Liver (tissue), 9 donors: Measurements from ENCODE around the gene SOCS4. TPM values are rescaled to one million over a fixed set of nuclear protein-coding genes. Genes with fewer than 3 reads are reported as not detected.
A peak's percentile ranks its signal among the peaks of the same experiment; 100 is the strongest.

Experiments used
- DNase-seq: peaks from one replicate; pipeline ENCODE4 v3.0.0-alpha.2; 2017; ENCODE audit warnings: low spot score
- H3K27ac ChIP-seq, 2 donors: one replicate each; pipeline ENCODE4 v1.7.0; 2013; ENCODE audit warnings: inconsistent platforms in 2 of 2, low read length in 2 of 2, control low read depth in 1 of 2, low read depth in 1 of 2, mild to moderate bottlenecking in 1 of 2
- H3K27me3 ChIP-seq, 4 donors: one replicate each; pipeline versions ENCODE4 v1.6.1 to v1.7.0; 2013; ENCODE audit warnings: low read length in 3 of 4, inconsistent platforms in 1 of 4, mild to moderate bottlenecking in 1 of 4, moderate library complexity in 1 of 4; ENCODE audit not compliant: control insufficient read depth in 4 of 4, insufficient read depth in 4 of 4
- H3K36me3 ChIP-seq, 4 donors: one replicate each; pipeline versions ENCODE4 v1.6.1 to v1.7.0; 2013; ENCODE audit warnings: low read length in 3 of 4, mild to moderate bottlenecking in 3 of 4, low read depth in 1 of 4, moderate library complexity in 1 of 4; ENCODE audit not compliant: control insufficient read depth in 4 of 4, insufficient read depth in 3 of 4
- H3K4me1 ChIP-seq, 4 donors: one replicate each; pipeline versions ENCODE4 v1.6.1 to v1.7.0; 2013; ENCODE audit warnings: low read length in 3 of 4, mild to moderate bottlenecking in 3 of 4, moderate library complexity in 1 of 4; ENCODE audit not compliant: control insufficient read depth in 4 of 4, insufficient read depth in 4 of 4
- H3K4me3 ChIP-seq, 3 donors: one replicate each; pipeline versions ENCODE4 v1.6.1 to v1.7.0; 2013; ENCODE audit warnings: low read length in 3 of 3, control low read depth in 1 of 3, low read depth in 1 of 3, mild to moderate bottlenecking in 1 of 3
- H3K9ac ChIP-seq, 2 donors: one replicate each; pipeline ENCODE4 v1.7.0; 2013; ENCODE audit warnings: low read length in 2 of 2, mild to moderate bottlenecking in 2 of 2, moderate library complexity in 2 of 2, control low read depth in 1 of 2, low read depth in 1 of 2
- H3K9me3 ChIP-seq, 4 donors: one replicate each; pipeline versions ENCODE4 v1.6.1 to v1.7.0; 2013; ENCODE audit warnings: low read length in 3 of 4; ENCODE audit not compliant: control insufficient read depth in 4 of 4
- EGR1 ChIP-seq, 2 donors: IDR thresholded peaks; 2 replicates each; pipeline ENCODE4 v1.6.1; 2016 to 2018; ENCODE audit warnings: antibody characterized with exemption in 2 of 2, low read depth in 2 of 2
- FOXA1 ChIP-seq: IDR thresholded peaks from 2 replicates; pipeline ENCODE4 v1.6.1; 2016; ENCODE audit warnings: antibody characterized with exemption
- FOXA2 ChIP-seq: IDR thresholded peaks from 2 replicates; pipeline ENCODE4 v1.6.1; 2016; ENCODE audit warnings: antibody characterized with exemption
- HNF4A ChIP-seq, 2 donors: conservative IDR thresholded peaks; 2 replicates each; pipeline ENCODE4 v1.6.1; 2016; ENCODE audit warnings: antibody characterized with exemption in 2 of 2, mild to moderate bottlenecking in 2 of 2
- HNF4G ChIP-seq: IDR thresholded peaks from 2 replicates; pipeline ENCODE4 v1.6.1; 2016; ENCODE audit warnings: antibody characterized with exemption
- NR2F2 ChIP-seq: IDR thresholded peaks from 2 replicates; pipeline ENCODE4 v1.6.1; 2016; ENCODE audit warnings: antibody characterized with exemption
- RAD21 ChIP-seq, 2 donors: IDR thresholded peaks; 2 replicates each; pipeline ENCODE4 v1.6.1; 2016; ENCODE audit warnings: antibody characterized with exemption in 2 of 2, mild to moderate bottlenecking in 2 of 2
- RXRA ChIP-seq, 2 donors: IDR thresholded peaks; 2 replicates each; pipeline ENCODE4 v1.6.1; 2017 to 2018; ENCODE audit warnings: antibody characterized with exemption in 2 of 2, mild to moderate bottlenecking in 1 of 2
- SP1 ChIP-seq: IDR thresholded peaks from 2 replicates; pipeline ENCODE4 v1.6.1; 2018; ENCODE audit warnings: antibody characterized with exemption, mild to moderate bottlenecking
- TAF1 ChIP-seq: conservative IDR thresholded peaks from 2 replicates; pipeline ENCODE4 v1.6.1; 2016; ENCODE audit warnings: antibody characterized with exemption, mild to moderate bottlenecking
- YY1 ChIP-seq: IDR thresholded peaks from 2 replicates; pipeline ENCODE4 v1.6.1; 2016; ENCODE audit warnings: antibody characterized with exemption, mild to moderate bottlenecking
- WGBS: extraction: QIAGEN DNeasy Blood & Tissue Kit; methylation state at CpG from one replicate; pipeline ENCODE4 v1.1.7; 2013; 5-methylcytosine and 5-hydroxymethylcytosine counted together
- polyA plus RNA-seq, 2 donors: library from polyadenylated mRNA; stranded (reverse) in 1 of 2; unstranded in 1 of 2; fragments of 200-250 nt in 1 of 2; fragments of >200 nt in 1 of 2; fragmentation: Nextera tagmentation in 1 of 2; extraction: Ambion mirVana in 1 of 2; gene quantifications; one replicate each; pipeline versions ENCODE4 v1.2.1 to v1.2.3, GENCODE V29; 2013 to 2015
- total RNA-seq, 2 donors: library from RNA; depleted of rRNA; stranded (reverse); fragments of >200 nt; gene quantifications; one replicate each; pipeline ENCODE4 v1.2.3, GENCODE V29; 2014
- TF ChIP-seq, protein P1 (sequence below): IDR thresholded peaks from 2 replicates; pipeline ENCODE4 v1.6.1; 2016; ENCODE audit warnings: antibody characterized with exemption
- TF ChIP-seq, protein P2 (sequence below): IDR thresholded peaks from 2 replicates; pipeline ENCODE4 v1.6.1; 2016; ENCODE audit warnings: antibody characterized with exemption
- TF ChIP-seq, protein P3 (sequence below): fragments of 150-350 bp; IDR thresholded peaks from 2 replicates; pipeline ENCODE4 v1.5.1; 2017; ENCODE audit warnings: improper control_type of control experiment, low read depth, low read length; ENCODE audit not compliant: missing input control
- TF ChIP-seq, protein P4 (sequence below): IDR thresholded peaks from 2 replicates; pipeline ENCODE4 v1.6.1; 2016; ENCODE audit warnings: antibody characterized with exemption
- TF ChIP-seq, protein P5 (sequence below): IDR thresholded peaks from 2 replicates; pipeline ENCODE4 v1.6.1; 2016; ENCODE audit warnings: antibody characterized with exemption, mild to moderate bottlenecking
- donor health status: healthy.
- donor health status: healthy.
- donor health status: healthy.
- donor health status: healthy.
- donor health status: healthy.

Gene SOCS4
- total and polyA plus RNA-seq, 4 donors, result 2.2 to 7.4 (median 6.0) TPM

DNA sequence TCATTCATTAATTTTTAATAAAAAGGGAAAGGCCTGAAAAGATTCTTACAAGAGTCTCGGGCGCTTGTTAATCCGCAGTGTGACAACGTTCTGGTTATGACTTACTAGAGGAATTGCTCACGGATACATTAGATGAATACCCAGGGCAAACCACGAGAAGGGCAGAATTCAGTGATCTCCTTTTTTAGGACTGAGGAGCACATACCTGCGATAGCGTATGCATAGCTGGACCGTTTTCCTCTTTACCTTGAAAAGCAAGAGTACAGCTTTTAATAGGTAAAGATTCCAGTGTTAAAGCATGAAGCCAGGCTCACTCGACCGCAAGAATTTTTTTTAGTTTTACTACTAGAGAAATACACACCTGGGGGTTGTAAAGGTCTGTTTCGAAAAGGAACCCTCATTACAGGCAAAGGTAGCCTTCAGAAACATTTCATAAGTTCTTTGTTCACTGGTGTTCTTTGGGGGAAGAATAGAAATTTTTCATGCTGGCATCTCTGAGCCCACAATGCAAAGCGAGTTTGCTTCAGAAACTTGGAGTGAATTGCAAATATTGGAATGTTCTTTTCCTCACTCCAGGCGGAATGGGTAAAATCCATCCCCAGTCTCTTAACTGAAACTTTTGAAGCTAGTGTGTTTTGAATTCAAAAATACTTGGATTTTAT is 25.4 kb downstream of the SOCS4 start:
- peaks cover 8 to 17% (median 14%) of the 10 kb centered on the region in 4 donors for H3K4me1 ChIP-seq
- peak overlapping the region; percentile 97 to 100 for H3K27ac ChIP-seq
- no peak for TF ChIP-seq FOXA2
- no peak for TF ChIP-seq NR2F2
- TF ChIP-seq, protein P1, sequence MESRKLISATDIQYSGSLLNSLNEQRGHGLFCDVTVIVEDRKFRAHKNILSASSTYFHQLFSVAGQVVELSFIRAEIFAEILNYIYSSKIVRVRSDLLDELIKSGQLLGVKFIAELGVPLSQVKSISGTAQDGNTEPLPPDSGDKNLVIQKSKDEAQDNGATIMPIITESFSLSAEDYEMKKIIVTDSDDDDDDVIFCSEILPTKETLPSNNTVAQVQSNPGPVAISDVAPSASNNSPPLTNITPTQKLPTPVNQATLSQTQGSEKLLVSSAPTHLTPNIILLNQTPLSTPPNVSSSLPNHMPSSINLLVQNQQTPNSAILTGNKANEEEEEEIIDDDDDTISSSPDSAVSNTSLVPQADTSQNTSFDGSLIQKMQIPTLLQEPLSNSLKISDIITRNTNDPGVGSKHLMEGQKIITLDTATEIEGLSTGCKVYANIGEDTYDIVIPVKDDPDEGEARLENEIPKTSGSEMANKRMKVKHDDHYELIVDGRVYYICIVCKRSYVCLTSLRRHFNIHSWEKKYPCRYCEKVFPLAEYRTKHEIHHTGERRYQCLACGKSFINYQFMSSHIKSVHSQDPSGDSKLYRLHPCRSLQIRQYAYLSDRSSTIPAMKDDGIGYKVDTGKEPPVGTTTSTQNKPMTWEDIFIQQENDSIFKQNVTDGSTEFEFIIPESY, result no peak
- no peak for TF ChIP-seq TAF1
- TF ChIP-seq, protein P2, sequence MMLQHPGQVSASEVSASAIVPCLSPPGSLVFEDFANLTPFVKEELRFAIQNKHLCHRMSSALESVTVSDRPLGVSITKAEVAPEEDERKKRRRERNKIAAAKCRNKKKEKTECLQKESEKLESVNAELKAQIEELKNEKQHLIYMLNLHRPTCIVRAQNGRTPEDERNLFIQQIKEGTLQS, result no peak
- H3K27me3 ChIP-seq, result no peaks in the 10 kb centered on the region
- H3K9ac ChIP-seq, result peak overlapping the region; percentile 88 to 100
- H3K9me3 ChIP-seq, result no peaks in the 10 kb centered on the region
- peak overlapping the region; percentile 76 to 96 (median 92) for H3K4me3 ChIP-seq
- H3K36me3 ChIP-seq, result peaks cover 0 to 4% (median 1%) of the 10 kb centered on the region in 4 donors
- 5% methylated on average over 14 of the region's 14 CpGs for WGBS
- DNase-seq, result no peak

DNA sequence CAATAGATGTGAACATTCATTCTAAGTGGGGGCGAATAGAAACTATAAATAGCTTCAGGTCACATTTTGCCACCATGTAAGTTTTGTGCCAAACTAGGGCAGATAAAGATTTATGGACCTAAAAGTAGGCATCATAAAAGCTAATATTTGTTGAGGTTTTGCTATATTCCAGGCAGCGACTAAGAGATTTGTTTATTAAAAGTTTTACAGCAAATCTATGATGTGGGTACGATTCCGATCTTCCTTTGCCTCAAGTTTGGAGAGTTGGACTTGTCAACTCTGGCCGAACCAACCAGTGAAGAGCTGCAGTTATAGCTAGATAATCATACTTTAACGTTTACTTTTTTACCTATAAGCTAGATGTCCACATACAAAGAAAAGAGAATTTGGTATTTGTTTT is 26.0 kb downstream of the SOCS4 start:
- no peaks in the 10 kb centered on the region for H3K9me3 ChIP-seq
- 70% methylated on average over 6 of the region's 6 CpGs for WGBS
- peaks cover 8 to 17% (median 14%) of the 10 kb centered on the region in 4 donors for H3K4me1 ChIP-seq
- DNase-seq, result no peak
- H3K27ac ChIP-seq, result peak overlapping the region; percentile 11 to 100
- H3K4me3 ChIP-seq, result peak overlapping the region in 1 of 3 donors; percentile 92
- TF ChIP-seq RXRA (IDR thresholded peaks at IDR 0.05) (no peak), YY1 (no peak), SP1 (no peak), NR2F2 (no peak), RAD21 (IDR thresholded peaks at IDR 0.05) (no peak), TAF1 (no peak), HNF4A (conservative IDR thresholded peaks at IDR 0.05) (no peak), FOXA2 (no peak), EGR1 (IDR thresholded peaks at IDR 0.05; ENCODE audit: low read depth in 2 of 2) (no peak), HNF4G (no peak), FOXA1 (no peak)
- TF ChIP-seq, protein P2, result no peak
- TF ChIP-seq, protein P3, sequence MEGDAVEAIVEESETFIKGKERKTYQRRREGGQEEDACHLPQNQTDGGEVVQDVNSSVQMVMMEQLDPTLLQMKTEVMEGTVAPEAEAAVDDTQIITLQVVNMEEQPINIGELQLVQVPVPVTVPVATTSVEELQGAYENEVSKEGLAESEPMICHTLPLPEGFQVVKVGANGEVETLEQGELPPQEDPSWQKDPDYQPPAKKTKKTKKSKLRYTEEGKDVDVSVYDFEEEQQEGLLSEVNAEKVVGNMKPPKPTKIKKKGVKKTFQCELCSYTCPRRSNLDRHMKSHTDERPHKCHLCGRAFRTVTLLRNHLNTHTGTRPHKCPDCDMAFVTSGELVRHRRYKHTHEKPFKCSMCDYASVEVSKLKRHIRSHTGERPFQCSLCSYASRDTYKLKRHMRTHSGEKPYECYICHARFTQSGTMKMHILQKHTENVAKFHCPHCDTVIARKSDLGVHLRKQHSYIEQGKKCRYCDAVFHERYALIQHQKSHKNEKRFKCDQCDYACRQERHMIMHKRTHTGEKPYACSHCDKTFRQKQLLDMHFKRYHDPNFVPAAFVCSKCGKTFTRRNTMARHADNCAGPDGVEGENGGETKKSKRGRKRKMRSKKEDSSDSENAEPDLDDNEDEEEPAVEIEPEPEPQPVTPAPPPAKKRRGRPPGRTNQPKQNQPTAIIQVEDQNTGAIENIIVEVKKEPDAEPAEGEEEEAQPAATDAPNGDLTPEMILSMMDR, result no peak
- TF ChIP-seq, protein P4, sequence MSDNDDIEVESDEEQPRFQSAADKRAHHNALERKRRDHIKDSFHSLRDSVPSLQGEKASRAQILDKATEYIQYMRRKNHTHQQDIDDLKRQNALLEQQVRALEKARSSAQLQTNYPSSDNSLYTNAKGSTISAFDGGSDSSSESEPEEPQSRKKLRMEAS, result no peak
- TF ChIP-seq, protein P5, sequence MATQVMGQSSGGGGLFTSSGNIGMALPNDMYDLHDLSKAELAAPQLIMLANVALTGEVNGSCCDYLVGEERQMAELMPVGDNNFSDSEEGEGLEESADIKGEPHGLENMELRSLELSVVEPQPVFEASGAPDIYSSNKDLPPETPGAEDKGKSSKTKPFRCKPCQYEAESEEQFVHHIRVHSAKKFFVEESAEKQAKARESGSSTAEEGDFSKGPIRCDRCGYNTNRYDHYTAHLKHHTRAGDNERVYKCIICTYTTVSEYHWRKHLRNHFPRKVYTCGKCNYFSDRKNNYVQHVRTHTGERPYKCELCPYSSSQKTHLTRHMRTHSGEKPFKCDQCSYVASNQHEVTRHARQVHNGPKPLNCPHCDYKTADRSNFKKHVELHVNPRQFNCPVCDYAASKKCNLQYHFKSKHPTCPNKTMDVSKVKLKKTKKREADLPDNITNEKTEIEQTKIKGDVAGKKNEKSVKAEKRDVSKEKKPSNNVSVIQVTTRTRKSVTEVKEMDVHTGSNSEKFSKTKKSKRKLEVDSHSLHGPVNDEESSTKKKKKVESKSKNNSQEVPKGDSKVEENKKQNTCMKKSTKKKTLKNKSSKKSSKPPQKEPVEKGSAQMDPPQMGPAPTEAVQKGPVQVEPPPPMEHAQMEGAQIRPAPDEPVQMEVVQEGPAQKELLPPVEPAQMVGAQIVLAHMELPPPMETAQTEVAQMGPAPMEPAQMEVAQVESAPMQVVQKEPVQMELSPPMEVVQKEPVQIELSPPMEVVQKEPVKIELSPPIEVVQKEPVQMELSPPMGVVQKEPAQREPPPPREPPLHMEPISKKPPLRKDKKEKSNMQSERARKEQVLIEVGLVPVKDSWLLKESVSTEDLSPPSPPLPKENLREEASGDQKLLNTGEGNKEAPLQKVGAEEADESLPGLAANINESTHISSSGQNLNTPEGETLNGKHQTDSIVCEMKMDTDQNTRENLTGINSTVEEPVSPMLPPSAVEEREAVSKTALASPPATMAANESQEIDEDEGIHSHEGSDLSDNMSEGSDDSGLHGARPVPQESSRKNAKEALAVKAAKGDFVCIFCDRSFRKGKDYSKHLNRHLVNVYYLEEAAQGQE, result no peak
- TF ChIP-seq, protein P1, result no peak
- peaks cover 0 to 4% (median 1%) of the 10 kb centered on the region in 4 donors for H3K36me3 ChIP-seq
- H3K27me3 ChIP-seq, result no peaks in the 10 kb centered on the region
- peak overlapping the region in 1 of 2 donors; percentile 88 for H3K9ac ChIP-seq
